HCT116 (cell line): ENCODE results near the gene GDF2. TPM values are rescaled to one million over a fixed set of nuclear protein-coding genes. Genes with fewer than 3 reads are reported as not detected.

ENCODE experiments used
- ATAC-seq: fragments of 200-7000 bp; cut with Tn5 transposase; 2 replicates; pipeline ENCODE4 v1.9.1; 2020; ENCODE audit warnings: mild to moderate bottlenecking, moderate library complexity
- BruUV-seq: library from RNA; stranded (reverse); fragments of 400-500 nt; replicated peaks from 2 replicates; lab custom pipeline; 2021; lab: Mats Ljungman, UMichigan
- CTCF ChIA-PET: fragments of 300-600 bp; sonication (Branson Sonifier 250); formaldehyde crosslinking; loops from one replicate; lab custom pipeline; 2021; ENCODE audit warnings: antibody characterized with exemption; lab: Charles Lee
- POLR2A ChIA-PET: fragments of 300-600, 350-600 bp; sonication (Branson Sonifier 250); formaldehyde crosslinking; loops from one replicate; lab custom pipeline; 2021; ENCODE audit warnings: antibody characterized with exemption; lab: Charles Lee
- RAD21 ChIA-PET, 2 experiments: fragments of 300-600 bp; sonication (Branson Sonifier 250); formaldehyde crosslinking; loops; one replicate each; lab custom pipeline; 2023; ENCODE audit warnings: low total read pairs in 2 of 2; ENCODE audit not compliant: uncharacterized antibody in 2 of 2, unreplicated experiment in 2 of 2, low non-redundant PET in 1 of 2; lab: Charles Lee
- DNase-seq: peaks from one replicate; pipeline ENCODE4 v3.0.0-alpha.2; 2010; ENCODE audit warnings: low read depth, low spot score
- H2AFZ ChIP-seq: fragments of 200-600 bp; shearing (Covaris generic), sonication (generic); 2 replicates; pipeline ENCODE4 v1.6.1; 2017; ENCODE audit warnings: low read depth, mixed run types, mixed read lengths, antibody characterized with exemption, low read length; ENCODE audit not compliant: poor library complexity, severe bottlenecking
- H3K27ac ChIP-seq: 2 replicates; pipeline ENCODE4 v1.5.1; 2012; ENCODE audit warnings: low read depth, low read length
- H3K27me3 ChIP-seq: fragments of 200-600 bp; sonication (generic); 2 replicates; pipeline ENCODE4 v1.6.1; 2016; ENCODE audit warnings: mixed run types, low read length, mixed read lengths; ENCODE audit not compliant: insufficient read depth
- H3K36me3 ChIP-seq, 2 experiments: fragments of 200-500 bp in 1 of 2; fragments of 200-600 bp in 1 of 2; sonication (Bioruptor generic) in 1 of 2; sonication (generic) in 1 of 2; 2 replicates each; pipeline versions ENCODE4 v1.5.1 to v1.6.1; 2014 to 2016; ENCODE audit warnings: low read length in 2 of 2, inconsistent platforms in 1 of 2, mixed read lengths in 1 of 2, mixed run types in 1 of 2; ENCODE audit not compliant: insufficient read depth in 2 of 2, control insufficient read depth in 1 of 2
- H3K4me1 ChIP-seq, 2 experiments: fragments of 200-600 bp in 1 of 2; sonication (generic) in 1 of 2; 2 replicates each; pipeline versions ENCODE4 v1.5.1 to v1.6.1; 2012 to 2017; ENCODE audit warnings: low read length in 2 of 2, inconsistent platforms in 1 of 2, mild to moderate bottlenecking in 1 of 2, mixed read lengths in 1 of 2, mixed run types in 1 of 2, moderate library complexity in 1 of 2; ENCODE audit not compliant: insufficient read depth in 2 of 2, control insufficient read depth in 1 of 2
- H3K4me2 ChIP-seq: fragments of 200-600 bp; sonication (generic); 2 replicates; pipeline ENCODE4 v1.6.1; 2017; ENCODE audit warnings: mixed run types, low read length, mixed read lengths
- H3K4me3 ChIP-seq, 2 experiments: fragments of 200-600 bp in 1 of 2; sonication (generic) in 1 of 2; replicated peaks in 1 of 2; 2 replicates each; pipeline ENCODE4 v1.5.1; 2011 to 2016; ENCODE audit warnings: low read length in 2 of 2, control low read depth in 1 of 2, low read depth in 1 of 2, mild to moderate bottlenecking in 1 of 2, mixed read lengths in 1 of 2, mixed run types in 1 of 2
- H3K79me2 ChIP-seq: fragments of 200-600 bp; sonication (generic); 2 replicates; pipeline ENCODE4 v1.6.1; 2017; ENCODE audit warnings: mild to moderate bottlenecking, mixed run types, low read length, moderate library complexity, mixed read lengths; ENCODE audit not compliant: insufficient read depth
- H3K9ac ChIP-seq: fragments of 200-600 bp; sonication (generic); 2 replicates; pipeline ENCODE4 v1.6.1; 2016; ENCODE audit warnings: low read length, mixed read lengths
- H3K9me2 ChIP-seq: fragments of 200-600 bp; sonication (generic), shearing (Covaris generic); 2 replicates; pipeline ENCODE4 v1.6.1; 2017; ENCODE audit warnings: mixed run types, mild to moderate bottlenecking, moderate library complexity; ENCODE audit not compliant: insufficient read depth
- H3K9me3 ChIP-seq, 2 experiments: fragments of 200-500 bp in 1 of 2; fragments of 200-600 bp in 1 of 2; sonication (Bioruptor generic) in 1 of 2; sonication (generic) in 1 of 2; 2 replicates each; pipeline ENCODE4 v1.6.1; 2014 to 2017; ENCODE audit warnings: low read length in 2 of 2, mixed read lengths in 2 of 2, inconsistent platforms in 1 of 2, low read depth in 1 of 2, mild to moderate bottlenecking in 1 of 2, mixed run types in 1 of 2, moderate library complexity in 1 of 2; ENCODE audit not compliant: control insufficient read depth in 1 of 2, insufficient read depth in 1 of 2
- H4K20me1 ChIP-seq: fragments of 200-600 bp; sonication (generic), shearing (Covaris generic); 2 replicates; pipeline ENCODE4 v1.6.1; 2017; ENCODE audit warnings: mixed run types, mild to moderate bottlenecking, moderate library complexity; ENCODE audit not compliant: insufficient read depth
- CBX3 ChIP-seq: IDR thresholded peaks from 2 replicates; pipeline ENCODE4 v1.6.1; 2012; ENCODE audit warnings: low read depth
- CEBPB ChIP-seq: IDR thresholded peaks from 2 replicates; pipeline ENCODE4 v1.6.1; 2012; ENCODE audit warnings: low read depth
- ELF1 ChIP-seq: IDR thresholded peaks from 2 replicates; pipeline ENCODE4 v1.6.1; 2012; ENCODE audit warnings: low read depth, borderline replicate concordance
- EZH2 ChIP-seq: fragments of 200-600 bp; sonication (generic); IDR thresholded peaks from 2 replicates; pipeline ENCODE4 v1.6.1; 2017; ENCODE audit warnings: antibody characterized with exemption, mixed run types
- MAX ChIP-seq: IDR thresholded peaks from 2 replicates; pipeline ENCODE4 v1.6.1; 2012
- POLR2AphosphoS5 ChIP-seq: IDR thresholded peaks from 2 replicates; pipeline ENCODE4 v1.6.1; 2011; ENCODE audit warnings: mild to moderate bottlenecking, low read depth, low read length, moderate library complexity
- SIN3A ChIP-seq: IDR thresholded peaks from 2 replicates; pipeline ENCODE4 v1.6.1; 2012; ENCODE audit warnings: low read depth
- SP1 ChIP-seq: IDR thresholded peaks from 2 replicates; pipeline ENCODE4 v1.6.1; 2012; ENCODE audit warnings: low read depth
- SRF ChIP-seq: IDR thresholded peaks from 2 replicates; pipeline ENCODE4 v1.6.1; 2012; ENCODE audit warnings: low read depth
- YY1 ChIP-seq: IDR thresholded peaks from 2 replicates; pipeline ENCODE4 v1.6.1; 2011; ENCODE audit warnings: low read length, low read depth, moderate library complexity, mild to moderate bottlenecking; ENCODE audit not compliant: insufficient replicate concordance; ENCODE audit errors: extremely low read depth
- ZBTB33 ChIP-seq: IDR thresholded peaks from 2 replicates; pipeline ENCODE4 v1.6.1; 2011; ENCODE audit warnings: mild to moderate bottlenecking, low read length, moderate library complexity; ENCODE audit not compliant: insufficient replicate concordance; ENCODE audit errors: extremely low read depth
- intact Hi-C: fragments of 100-400 bp; cut with micrococcal nuclease; formaldehyde crosslinking; loops from 2 replicates; pipeline ENCODE4 v1.10.0; 2022
- total RNA-seq: library from RNA; stranded (reverse); gene quantifications from one replicate; pipeline ENCODE4 v1.2.1, GENCODE V29; 2021; ENCODE audit not compliant: unreplicated experiment

GDF2 gene
- total RNA-seq, 1 experiment from 2014 or later = not detected

- no peaks in the 10 kb centered on the region for H3K27me3 ChIP-seq
- H4K20me1 ChIP-seq = no peaks in the 10 kb centered on the region
- POLR2A ChIA-PET = no interaction called here
- no peak within 1 kb of the TSS for H3K4me3 ChIP-seq
- H3K9me2 ChIP-seq = no peaks in the 10 kb centered on the region
- no peak within 1 kb of the TSS for H3K9ac ChIP-seq
- H3K4me2 ChIP-seq = no peak within 1 kb of the TSS
- no peaks in the 10 kb centered on the region for H3K79me2 ChIP-seq
- H2AFZ ChIP-seq = no peak within 1 kb of the TSS
- RAD21 ChIA-PET = no interaction called here
- CTCF ChIA-PET = interaction anchor here (0.9 kb wide), 1 partner anchor 13 kb away, joined by 3 read pairs; no protein-coding TSS in a partner anchor
- H3K27ac ChIP-seq = no peak within 1 kb of the TSS
- intact Hi-C loops = no loop called here
- DNase-seq (no peak), ATAC-seq (no peak)
- H3K9me3 ChIP-seq = no peaks in the 10 kb centered on the region
- no peak for TF ChIP-seq YY1
- TF ChIP-seq SRF = no peak
- no peak for TF ChIP-seq CBX3
- no peak for TF ChIP-seq SP1
- TF ChIP-seq CEBPB = no peak
- no peak for TF ChIP-seq ZBTB33
- TF ChIP-seq MAX = no peak
- no peak for TF ChIP-seq EZH2
- TF ChIP-seq POLR2AphosphoS5 = no peak
- TF ChIP-seq ELF1 = no peak
- TF ChIP-seq SIN3A = no peak
- no TSS peak for BruUV-seq
- H3K4me1 ChIP-seq = no peaks in the 10 kb centered on the region
- no peaks in the 10 kb centered on the region for H3K36me3 ChIP-seq
These were observed 25.9 kb downstream of the GDF2 start, which contains the start of gene RBP3 for GRCh38 chr10:47348138-47348651. RBP3 (plus strand) TSS chr10:47348363; CDS start chr10:47348485, 122 bp downstream.
